T1000 (cell line): ENCODE measurements around the gene CHID1.

Source experiments
- DNase-seq: peaks from one replicate; lab custom pipeline; 2025; ENCODE audit warnings: mixed read lengths; lab: John Stamatoyannopoulos, UW

Gene CHID1

DNA sequence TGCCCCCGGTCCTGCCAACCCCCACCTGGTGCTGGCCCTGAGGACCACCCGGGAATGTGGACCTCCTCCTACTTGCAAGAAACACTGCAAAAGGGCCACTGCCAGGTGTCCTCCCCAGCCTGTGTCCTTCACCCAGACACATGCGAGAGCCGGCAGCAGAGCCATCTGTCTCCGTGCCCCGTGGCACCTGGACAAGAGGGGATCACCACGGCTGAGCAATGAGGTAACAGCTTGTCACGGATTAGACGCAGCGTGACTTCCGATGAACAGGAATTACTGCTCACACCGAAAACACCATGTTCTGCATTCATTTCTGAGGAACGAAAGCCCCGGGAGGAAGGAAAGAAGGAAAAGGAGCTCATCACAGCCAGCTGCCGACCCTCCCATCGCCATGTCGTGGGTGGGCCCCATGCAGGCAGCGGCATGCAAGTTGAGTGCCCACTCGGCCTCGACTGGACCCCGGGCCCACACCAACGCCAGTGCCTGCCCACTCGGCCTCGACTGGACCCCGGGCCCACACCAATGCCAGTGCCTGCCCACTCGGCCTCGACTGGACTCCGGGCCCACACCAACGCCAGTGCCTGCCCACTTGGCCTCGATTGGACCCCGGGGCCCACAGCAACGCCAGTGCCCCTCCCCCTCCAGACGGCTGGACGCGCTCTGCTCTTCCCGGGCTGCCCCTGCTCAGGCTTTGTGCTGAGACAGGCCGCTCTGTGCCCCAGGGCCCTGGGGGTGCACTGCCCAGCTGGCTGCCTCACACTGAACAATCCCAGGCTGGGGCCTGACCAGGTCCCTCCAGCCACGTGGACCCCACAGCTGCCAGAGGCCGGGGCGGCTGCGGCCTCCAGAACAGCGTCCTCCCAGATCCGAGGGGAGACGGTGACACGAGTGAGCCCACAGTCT is 22.0 kb downstream of the CHID1 start:
- no peak for DNase-seq

DNA sequence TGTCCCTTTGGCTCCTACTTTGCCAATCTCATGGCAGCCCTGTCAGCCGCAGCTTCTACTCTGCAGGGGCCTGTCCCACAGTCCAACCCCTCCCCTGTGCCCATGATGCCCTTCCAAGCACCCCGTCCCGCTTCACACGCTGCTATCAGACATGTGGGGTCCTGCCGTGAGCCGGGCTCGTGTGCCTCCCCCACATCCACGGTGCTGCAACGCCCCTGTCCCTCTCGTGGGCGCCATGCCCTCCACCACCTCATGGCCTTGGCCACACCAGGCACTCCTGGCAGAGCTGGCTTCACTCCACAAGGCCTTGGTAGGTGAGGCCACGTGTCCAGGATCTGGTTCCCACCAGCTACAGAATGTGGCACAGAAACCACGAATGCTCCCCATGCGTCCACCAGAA is 23.0 kb downstream of the CHID1 start:
- DNase-seq, result no peak

DNA sequence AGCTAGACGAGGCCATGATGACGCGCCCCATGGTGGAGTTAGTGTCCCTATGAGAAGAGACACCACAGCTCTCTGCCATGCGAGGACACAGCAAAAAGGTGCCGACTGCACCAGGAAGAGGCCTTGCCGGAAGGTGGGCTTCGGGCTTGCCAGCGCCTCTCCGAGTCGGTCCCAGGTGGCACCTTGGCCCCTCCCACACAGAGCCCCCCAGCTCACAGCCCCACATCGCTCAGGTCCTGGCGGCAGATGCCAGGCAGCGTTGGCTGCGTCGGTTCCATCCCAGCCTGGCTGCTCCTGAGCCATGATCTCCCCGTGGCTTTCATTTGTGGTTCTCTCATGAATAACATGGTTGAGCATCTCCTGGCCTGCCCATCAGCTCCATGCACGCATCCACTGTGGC is 24.0 kb downstream of the CHID1 start:
- no peak for DNase-seq

DNA sequence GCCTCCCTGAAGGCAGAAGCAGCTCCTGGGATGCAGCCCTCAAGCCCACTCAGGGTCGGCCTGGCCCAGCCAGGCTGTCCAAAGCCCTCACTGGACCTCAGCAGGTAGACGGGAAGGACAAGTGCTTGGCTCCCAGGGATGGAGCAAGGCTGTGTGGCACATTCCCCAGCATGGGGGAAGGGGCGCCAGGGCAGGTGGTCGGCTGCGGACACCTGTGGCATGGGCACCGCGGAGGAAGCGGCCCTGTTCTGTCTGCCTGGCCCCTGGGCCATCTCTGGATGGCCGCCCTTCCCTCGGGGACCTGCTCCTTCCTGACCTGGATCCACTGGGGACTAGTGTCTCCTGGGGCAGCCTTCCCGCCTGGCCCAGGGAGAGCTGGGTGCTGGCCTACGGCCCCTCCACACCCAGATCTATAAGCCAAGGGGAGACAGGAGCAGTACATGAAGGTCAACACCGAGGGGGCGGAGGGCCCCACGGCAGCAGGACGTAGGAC is 26.0 kb downstream of the CHID1 start:
- no peak for DNase-seq

DNA sequence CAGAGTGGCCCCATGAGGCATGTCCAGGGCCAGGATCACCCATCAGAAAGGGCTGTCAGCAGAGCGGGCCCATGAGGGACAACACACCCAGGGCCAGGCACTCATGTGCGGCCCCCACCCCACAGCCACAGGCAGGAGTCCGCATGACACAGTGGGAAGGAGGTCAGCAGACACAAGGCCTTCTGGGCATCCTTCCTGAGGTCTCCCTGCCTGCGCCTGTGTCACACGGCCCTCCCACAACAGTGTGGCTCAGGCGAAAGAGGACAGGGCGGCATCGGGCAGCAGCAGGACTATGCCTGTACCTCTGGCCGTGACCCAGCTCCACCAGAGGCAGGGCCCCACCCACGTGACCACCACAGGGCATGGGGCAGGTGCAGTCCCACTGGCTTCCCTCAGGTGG is 27.1 kb downstream of the CHID1 start:
- DNase-seq, result no peak

DNA sequence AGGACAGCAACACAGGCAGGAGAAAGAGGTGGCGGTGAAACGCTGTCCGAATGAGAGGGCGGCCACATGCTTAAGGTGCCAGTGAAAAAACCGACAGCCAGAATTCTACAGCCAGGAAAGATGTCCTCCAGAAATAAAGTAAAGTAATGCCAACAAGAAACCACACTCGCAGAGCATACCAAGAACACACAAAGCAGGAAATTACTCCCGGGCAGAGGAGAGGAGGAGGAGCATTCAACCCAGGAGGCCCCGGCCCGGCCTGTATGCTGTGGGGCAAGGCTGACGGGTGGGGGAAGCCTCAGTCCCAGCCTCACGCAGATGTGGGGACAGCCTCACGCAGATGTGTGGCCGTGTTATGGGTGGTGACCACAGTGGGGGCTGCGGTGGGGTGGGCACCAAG is 28.0 kb downstream of the CHID1 start:
- no peak for DNase-seq

DNA sequence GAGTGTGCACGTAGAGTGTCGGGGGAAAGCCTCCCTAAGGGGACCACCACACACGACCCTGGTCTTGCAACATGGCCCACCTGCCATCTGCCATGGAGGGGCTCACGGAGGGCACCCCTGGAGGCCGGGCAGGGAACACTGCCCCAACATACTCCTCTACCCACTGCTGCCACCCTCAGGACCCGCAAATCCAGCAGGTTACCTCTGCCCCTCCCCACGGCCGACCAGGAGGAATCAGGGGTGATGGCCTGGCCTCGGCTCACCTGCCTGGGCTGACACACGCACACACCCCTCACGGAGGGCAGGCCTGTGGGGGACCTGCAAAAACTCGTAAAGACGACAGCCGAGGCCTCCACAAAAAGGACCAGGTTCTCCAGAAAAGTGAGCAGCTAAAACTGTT is 30.2 kb downstream of the CHID1 start:
- no peak for DNase-seq

DNA sequence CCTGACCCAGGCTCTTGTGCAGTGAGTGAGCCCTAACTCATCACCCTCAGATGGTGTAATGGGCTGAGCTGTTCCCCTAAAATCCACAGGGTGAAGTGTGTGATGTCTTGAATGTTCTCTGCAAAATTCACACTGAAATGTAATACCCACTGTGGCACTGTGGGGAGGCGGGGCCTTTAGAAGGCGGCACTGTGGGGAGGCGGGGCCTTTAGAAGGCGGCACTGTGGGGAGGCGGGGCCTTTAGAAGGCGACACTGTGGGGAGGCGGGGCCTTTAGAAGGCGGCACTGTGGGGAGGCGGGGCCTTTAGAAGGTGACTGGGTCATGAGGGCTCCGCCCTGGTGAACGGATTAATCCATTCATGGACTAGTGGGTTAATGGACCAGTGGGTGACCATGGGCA is 33.0 kb downstream of the CHID1 start:
- DNase-seq, result no peak

DNA sequence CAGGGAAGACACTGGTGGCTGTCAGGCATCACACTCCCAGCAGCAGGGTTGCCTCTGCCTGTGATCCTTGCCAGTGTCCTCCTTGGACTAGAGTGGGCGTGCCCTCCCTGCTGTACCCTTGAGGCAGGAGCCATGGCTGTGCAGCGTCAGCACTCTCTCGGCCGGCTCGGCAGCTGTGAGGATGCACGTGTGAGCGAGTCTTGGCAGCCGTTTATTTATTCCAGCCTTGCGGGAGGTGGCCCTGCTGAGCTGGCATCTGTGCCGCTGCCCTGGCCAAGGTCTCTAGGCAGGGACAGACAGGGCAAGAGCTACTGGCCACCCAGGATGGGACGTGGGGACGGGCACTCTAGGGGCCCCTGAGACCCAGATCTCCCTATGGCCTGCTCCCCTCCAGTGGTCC is 34.1 kb downstream of the CHID1 start:
- DNase-seq, result no peak

DNA sequence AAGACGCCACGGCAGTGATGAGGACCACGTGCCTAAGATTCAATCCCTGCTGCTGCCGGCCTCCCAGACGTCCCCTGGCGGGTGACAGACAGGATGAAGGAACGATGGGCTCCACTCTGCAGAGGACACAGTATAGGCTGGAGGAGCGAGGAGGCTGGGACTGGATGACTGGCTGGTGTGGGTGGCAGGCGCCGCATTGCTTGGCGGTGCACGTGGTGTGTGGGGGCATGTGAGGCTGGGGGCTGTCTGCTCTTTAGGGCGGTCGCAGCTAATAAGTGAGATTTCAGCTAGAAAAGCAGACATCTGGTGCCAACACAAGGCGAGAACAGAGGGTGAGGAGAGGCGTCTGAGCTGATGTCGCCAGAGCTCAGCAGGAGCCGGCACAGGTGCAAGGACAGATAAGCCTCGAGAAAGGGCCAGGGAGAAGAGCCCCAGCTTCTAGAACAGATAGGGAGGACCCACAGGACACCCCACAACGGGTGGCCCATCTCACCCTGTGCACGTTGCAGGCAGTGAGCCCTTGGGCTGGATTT is 34.8 kb downstream of the CHID1 start:
- DNase-seq, result no peak

DNA sequence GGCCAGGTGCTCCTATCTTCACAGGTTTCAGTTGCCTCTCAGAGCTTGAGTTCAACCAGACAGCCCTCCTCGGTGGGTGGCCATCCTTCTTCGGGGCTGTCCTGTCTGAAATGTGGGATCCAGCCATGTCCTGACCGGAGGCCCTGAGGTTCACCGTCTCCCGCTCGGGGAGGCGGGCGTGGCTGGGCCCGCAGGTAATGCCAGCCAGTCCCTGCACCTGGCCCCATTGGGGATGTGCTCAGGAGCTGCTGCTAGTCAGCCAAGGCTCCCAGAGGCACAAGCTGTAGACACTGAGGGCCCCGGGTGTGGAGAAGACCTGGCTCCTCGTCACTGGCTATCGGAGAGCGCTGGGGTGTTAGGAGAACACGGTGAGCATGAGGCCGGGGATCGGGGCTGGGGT is 35.4 kb downstream of the CHID1 start:
- no peak for DNase-seq

DNA sequence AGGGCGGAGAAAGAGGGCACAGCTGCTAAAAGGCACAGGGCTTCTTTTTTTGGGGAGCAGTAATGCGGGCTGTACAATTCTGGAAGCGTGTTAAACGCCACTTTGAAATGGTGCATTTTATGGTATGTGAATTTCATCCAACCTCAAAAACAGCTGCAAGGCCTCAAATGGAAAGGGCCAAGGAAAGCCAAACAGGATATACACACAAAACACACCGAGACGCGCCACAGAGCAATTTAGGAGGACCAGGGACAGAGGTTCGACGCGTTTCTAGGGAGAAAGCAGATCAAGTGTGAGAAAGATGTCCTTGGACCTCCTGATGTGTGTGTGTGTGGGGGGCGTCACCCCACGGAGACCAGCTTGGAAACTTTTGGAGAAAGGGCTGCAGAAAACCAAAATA is 36.9 kb downstream of the CHID1 start:
- no peak for DNase-seq

DNA sequence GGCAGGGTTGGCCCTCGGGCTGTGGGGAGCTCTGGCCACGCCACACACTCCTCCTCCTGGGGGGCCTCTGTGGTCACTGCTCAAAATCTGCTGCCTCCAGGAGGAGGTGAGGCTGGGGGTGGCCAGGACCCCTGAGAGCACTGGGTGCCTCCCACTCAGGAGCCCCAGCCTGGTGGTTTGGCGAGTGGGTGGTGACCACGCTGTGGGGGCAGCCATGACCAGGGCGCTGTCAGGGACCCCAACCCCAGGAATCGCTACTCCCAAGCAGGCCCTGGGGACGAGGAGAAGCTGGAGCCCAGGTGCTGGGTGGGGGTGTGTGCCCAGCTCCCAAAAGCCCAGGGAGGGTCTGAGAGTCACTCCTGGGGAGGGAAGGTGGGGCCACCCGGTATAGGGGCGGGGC is 37.8 kb downstream of the CHID1 start:
- no peak for DNase-seq

DNA sequence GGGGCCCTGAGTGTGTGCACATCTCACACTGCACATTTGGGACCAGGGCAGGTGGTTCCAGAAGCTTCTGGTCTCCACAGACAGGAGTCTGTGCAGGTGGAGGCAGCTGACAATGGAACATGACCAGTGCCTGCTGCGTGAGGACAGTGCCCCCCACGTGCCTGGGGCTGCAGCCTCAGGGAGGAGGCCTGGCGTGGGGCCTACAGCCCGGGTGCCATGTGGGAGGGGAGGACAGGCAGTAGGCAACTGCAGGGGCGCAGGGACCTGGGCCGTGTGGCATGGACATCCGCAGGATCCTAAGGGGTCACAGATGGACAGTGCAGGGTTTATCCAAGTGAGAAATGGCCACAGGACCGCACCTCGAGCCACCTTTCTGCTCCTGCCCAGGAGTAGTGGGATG is 39.1 kb downstream of the CHID1 start:
- DNase-seq, result no peak

DNA sequence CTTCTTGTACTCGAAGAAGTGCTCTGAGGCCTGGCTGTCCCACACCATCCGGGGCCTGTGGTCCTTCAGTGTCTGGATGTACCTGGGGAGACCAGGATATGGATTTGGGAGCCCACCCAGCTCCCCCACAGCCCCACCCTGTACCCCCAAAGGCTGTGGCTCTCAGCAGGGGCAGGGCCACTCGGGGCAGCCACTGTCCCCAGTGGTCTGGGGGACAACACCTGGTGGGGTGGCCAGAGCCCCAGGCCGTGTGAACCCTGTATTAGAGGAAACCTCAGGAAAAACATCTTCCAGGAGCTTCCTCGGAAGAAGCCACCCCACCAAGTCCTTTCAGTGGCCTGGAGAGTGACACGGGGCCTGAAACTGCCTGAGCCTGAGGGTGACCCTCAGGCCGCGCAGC is 40.2 kb downstream of the CHID1 start:
- DNase-seq, result no peak

DNA sequence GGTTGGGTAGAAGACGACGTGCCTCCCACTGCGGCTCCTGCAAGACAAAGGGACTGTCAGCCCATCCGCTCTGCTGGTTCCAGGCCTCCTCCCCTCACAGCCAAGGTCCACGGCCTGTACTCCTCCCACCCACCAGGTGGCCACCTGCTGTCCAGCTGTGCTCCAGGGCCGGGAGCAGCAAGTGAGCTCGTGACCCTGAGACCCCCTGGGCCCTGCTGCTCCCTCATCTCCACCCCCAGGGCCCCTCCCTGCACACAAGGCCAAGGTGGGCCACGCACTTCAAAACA is 40.5 kb downstream of the CHID1 start:
- no peak for DNase-seq

DNA sequence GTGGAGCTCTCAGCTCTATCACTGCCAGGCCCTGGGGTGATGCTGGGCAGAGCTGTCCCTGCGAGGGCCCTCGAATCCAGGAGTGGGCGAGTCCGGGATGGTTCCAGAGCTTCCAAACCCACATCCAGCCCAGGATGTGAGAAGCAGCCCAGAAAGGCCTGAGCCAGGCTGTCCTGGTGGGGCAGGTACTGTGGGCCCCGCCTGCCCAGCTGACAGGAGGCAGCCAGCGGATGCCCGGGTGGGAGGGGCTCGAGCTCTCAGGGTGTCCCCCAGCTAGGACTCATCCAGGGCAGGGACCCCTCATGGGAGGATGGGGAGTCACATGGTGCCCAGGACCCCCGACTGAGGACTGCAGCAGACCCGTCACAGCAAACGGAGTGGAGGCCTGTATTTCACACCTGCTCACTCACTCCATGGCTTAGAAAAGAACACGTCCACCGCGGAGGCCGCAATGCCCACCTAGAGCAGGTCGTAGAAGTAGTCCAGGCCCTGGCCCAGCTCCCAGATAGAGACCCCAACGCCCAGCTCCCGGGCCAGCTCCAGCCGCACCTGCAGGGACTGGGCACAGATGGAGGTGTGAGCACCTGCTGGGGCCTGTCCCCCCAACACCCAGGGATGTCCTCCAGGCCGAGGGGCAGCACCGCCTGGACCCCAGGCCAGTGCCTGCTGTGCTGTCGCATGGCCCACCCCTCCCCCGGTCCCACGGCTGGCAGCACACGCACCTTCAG is 41.0 kb downstream of the CHID1 start:
- no peak for DNase-seq

DNA sequence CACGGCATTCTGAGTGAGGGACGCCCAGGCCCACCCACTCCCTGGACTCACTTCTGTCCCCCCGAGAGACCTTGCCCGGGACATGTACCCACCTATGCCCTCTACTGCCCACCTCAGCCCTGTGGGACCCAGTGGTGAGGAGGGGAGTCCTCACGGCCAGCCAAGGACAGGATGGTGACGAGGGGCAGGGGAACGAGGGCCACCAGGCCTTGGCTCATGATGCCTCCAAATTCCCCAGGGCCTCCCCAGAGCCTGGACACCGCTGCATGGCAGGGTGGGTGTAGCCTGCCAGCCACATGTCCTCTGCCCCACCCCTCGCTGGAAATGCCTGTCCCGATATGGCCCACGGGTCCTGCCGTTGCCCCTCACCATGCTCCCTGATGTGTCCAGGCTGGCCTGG is 41.8 kb downstream of the CHID1 start:
- DNase-seq, result no peak

DNA sequence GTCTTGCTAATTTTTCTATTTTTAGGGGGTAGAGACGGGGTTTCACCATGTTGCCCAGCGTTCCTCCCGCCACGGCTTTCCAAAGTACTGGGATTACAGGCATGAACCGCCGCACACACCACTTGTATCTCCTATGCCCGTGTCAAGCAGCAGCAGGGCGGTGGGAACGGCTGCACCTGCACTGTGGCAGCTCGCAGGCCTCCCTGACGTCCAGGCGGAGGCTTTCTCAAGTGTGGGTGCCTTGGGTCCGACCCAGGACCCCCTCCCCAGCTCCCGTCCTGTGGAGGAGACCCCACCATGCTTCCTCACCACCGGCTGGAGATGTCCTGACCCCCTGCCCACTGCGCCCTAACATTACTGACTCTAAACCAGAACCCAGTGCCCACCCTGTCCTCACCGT is 42.2 kb downstream of the CHID1 start:
- DNase-seq, result no peak

DNA sequence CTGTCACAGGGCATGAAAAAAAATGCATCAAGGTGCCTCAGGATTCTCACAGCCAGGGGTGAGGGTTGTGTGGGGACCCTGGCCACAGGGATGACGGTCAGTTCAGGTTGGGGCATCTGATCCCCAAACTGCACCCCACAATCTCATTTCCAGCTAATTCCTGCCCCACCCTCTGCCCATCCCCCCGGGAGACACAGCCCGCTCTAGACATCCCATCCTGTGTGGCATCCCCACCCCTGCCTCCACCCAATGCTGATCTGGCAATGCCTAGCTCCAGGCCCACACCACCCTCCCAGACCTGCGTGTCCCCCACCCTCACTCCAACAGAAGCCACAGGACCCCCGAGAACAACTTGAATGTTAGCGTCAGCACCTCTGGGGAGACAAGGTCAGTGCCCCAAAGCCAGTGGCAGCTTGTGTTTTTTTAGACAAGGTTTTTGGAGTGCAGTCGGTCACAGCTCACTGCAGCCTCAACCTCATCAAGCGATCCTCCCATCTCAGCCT is 42.7 kb downstream of the CHID1 start:
- no peak for DNase-seq

DNA sequence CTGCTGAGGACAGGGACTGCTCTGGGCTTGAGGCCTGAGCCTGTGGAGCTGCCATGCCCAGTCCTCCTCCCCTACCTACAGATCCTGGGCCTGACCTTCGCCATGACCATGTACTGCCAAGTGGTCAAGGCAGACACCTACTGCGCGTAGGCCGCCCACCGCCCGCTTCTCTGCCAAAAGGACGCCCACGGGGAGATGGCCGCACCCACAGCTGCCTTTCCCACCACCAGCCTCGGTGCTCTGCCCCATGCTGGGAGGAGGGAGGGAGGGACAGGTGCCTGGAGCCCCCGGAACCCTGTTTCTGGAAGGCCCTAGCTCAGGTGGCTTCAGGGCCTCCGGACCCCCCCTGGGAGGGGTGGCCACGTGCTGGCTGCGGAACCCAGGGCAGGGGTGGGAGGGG is 44.1 kb downstream of the CHID1 start:
- no peak for DNase-seq

DNA sequence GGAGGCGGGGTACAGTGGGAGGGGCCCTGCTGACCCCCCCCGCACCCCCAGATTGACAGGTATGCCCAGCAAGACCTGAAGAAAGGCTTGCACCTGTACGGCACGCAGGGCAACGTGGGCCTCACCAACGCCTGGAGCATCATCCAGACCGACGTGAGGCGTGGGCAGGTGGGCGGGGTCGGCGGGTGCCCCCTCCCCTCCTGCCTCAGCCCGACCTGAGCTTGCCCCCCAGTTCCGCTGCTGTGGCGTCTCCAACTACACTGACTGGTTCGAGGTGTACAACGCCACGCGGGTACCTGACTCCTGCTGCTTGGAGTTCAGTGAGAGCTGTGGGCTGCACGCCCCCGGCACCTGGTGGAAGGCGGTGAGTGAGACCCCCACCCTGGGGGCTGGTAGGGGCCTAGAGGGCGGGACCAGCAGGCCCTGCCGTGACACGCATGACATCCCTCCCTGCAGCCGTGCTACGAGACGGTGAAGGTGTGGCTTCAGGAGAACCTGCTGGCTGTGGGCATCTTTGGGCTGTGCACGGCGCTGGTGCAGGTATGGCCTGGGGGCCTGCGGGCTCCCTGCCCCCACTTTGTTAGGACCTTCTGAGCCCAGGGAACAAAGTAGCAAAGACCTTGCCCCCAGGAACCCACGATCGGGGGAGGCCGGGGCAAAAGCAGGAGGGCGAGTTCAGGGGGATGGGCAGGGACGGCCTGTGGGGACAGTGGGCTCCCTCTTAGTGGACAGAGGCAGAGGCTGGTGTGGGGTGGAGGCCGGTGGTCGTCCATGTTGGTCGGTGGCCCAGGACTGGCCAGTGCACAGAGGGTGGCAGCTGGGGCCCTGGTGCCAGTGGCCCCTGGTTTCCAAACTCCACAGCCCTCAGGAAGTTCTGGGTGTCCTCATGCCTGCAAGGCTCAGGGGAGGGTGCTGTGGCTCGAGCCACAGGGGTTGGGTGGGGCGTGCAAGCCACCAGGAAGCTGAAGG is 44.9 kb downstream of the CHID1 start:
- DNase-seq, result no peak
